ENCODE results near the gene AKT3.

DNA sequence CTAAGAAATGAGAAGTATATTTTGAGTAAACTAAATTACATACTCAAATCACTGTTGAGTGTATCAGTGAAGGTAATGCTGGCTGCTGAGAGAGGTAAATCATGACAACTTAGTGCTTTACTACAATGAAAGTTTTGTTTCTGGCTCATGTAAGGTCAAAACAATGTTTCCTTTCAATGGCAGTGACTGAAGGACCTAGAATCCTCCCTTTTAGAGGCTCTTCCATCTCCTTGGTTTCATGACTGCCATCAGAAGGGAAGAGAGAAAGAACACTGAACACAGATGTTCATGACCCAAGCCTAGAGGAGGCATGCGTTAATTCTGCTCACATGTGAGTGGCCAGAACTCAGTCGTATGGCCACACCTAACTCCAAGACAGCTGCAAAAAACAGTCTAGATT is 130.6 kb downstream of the AKT3 start:
- TF ChIP-seq, protein P1, sequence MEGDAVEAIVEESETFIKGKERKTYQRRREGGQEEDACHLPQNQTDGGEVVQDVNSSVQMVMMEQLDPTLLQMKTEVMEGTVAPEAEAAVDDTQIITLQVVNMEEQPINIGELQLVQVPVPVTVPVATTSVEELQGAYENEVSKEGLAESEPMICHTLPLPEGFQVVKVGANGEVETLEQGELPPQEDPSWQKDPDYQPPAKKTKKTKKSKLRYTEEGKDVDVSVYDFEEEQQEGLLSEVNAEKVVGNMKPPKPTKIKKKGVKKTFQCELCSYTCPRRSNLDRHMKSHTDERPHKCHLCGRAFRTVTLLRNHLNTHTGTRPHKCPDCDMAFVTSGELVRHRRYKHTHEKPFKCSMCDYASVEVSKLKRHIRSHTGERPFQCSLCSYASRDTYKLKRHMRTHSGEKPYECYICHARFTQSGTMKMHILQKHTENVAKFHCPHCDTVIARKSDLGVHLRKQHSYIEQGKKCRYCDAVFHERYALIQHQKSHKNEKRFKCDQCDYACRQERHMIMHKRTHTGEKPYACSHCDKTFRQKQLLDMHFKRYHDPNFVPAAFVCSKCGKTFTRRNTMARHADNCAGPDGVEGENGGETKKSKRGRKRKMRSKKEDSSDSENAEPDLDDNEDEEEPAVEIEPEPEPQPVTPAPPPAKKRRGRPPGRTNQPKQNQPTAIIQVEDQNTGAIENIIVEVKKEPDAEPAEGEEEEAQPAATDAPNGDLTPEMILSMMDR (conservative IDR thresholded peaks at IDR 0.05), result no peak
- no peak for TF ChIP-seq ZFX (IDR thresholded peaks at IDR 0.05)

All from C4-2B (cell line).